Measurements from ENCODE around the gene TBX19. TPM values are rescaled to one million over a fixed set of nuclear protein-coding genes. Genes with fewer than 3 reads are reported as not detected.

TBX19 gene
- polyA plus RNA-seq, 2 of the 4 experiments (the other 2 are of a cell fraction) = 0.98 to 1.7 TPM

DNA sequence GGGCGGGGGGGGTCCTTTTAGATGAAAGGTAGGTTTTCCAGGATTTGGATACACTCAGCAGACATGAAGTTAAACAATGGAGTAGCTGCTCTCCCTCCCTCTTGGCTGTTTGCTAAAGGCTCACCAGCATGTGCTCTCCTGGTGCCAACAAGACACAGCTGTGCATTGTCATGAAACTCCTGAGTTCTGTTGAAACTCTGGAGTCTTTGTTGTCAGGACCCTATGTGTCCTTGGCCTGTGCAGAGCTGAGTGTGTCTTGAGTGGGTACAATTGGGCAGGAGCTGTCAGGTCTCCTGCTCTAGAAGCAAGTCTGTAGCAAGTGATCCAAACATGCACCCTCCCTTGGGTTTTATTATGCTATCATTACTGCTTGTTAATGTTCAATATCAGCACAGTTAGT, 12.7 kb downstream of the TBX19 start:
- H3K4me3 ChIP-seq = no peak overlapping the region
- POLR2A ChIA-PET = no interaction called here
- H3K4me2 ChIP-seq = no peak overlapping the region
- H3K9me3 ChIP-seq = no peaks in the 10 kb centered on the region
- ATAC-seq = no peak
- CTCF ChIA-PET = no interaction called here
- DNase-seq (ENCODE audit: low read depth in 1 of 2, low spot score in 1 of 2) = no peak
- TF ChIP-seq, protein P1, sequence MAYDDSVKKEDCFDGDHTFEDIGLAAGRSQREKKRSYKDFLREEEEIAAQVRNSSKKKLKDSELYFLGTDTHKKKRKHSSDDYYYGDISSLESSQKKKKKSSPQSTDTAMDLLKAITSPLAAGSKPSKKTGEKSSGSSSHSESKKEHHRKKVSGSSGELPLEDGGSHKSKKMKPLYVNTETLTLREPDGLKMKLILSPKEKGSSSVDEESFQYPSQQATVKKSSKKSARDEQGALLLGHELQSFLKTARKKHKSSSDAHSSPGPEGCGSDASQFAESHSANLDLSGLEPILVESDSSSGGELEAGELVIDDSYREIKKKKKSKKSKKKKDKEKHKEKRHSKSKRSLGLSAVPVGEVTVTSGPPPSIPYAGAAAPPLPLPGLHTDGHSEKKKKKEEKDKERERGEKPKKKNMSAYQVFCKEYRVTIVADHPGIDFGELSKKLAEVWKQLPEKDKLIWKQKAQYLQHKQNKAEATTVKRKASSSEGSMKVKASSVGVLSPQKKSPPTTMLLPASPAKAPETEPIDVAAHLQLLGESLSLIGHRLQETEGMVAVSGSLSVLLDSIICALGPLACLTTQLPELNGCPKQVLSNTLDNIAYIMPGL (CRISPR knock-in tag; IDR thresholded peaks at IDR 0.05; ENCODE audit: borderline replicate concordance) = no peak
- no peak for TF ChIP-seq TP53 (CRISPR knock-in tag; IDR thresholded peaks at IDR 0.05)
- no peak for TF ChIP-seq RNF2 (IDR thresholded peaks at IDR 0.05; ENCODE audit: borderline replicate concordance, low read depth)
- TF ChIP-seq RCOR1 (IDR thresholded peaks at IDR 0.05; ENCODE audit: low read depth, low read length) = no peak
- TF ChIP-seq RARB (CRISPR knock-in tag; IDR thresholded peaks at IDR 0.05) = no peak
- TF ChIP-seq HDAC2 (IDR thresholded peaks at IDR 0.05) = no peak
- no peak for TF ChIP-seq EP300 (IDR thresholded peaks at IDR 0.05)
- no peak for TF ChIP-seq BHLHE40 (IDR thresholded peaks at IDR 0.05; ENCODE audit: low read depth, low read length)
- no peak for TF ChIP-seq NPAS2 (CRISPR knock-in tag; IDR thresholded peaks at IDR 0.05; ENCODE audit: borderline replicate concordance)
- no peak for TF ChIP-seq EHF (CRISPR knock-in tag; IDR thresholded peaks at IDR 0.05)
- no peak for TF ChIP-seq ZNF302 (CRISPR knock-in tag; IDR thresholded peaks at IDR 0.05)
- no peak for TF ChIP-seq ESRRA (IDR thresholded peaks at IDR 0.05; ENCODE audit: borderline replicate concordance, low read length)
- FAIRE-seq = no peak
- WGBS (ENCODE audit: missing lambda C conversion rate) = 88% methylated on average over 1 of the region's 1 CpG
- no peak overlapping the region for H3K27ac ChIP-seq
- H3K4me1 ChIP-seq = no peaks in the 10 kb centered on the region

GRCh38 chr1:168295411-168296114, 14.9 kb downstream of the TBX19 start:
- CTCF ChIA-PET = interaction anchor here (0.9 kb wide), 1 partner anchor 60 kb away, joined by 3 read pairs; no protein-coding TSS in a partner anchor

GRCh38 chr1:168297019-168297730, 16.5 kb downstream of the TBX19 start:
- TF ChIP-seq MYC (IDR thresholded peaks at IDR 0.05; ENCODE audit: borderline replicate concordance, low read length) (no peak), HES2 (IDR thresholded peaks at IDR 0.05) (no peak), BHLHE40 (IDR thresholded peaks at IDR 0.05; ENCODE audit: low read depth, low read length) (no peak)
- H3K9me3 ChIP-seq = no peaks in the 10 kb centered on the region
- no peak overlapping the region for H3K4me3 ChIP-seq
- 90% methylated on average over 7 of the region's 7 CpGs for WGBS (ENCODE audit: missing lambda C conversion rate)
- ATAC-seq (no peak), FAIRE-seq (no peak), DNase-seq (ENCODE audit: low read depth in 1 of 2, low spot score in 1 of 2) (no peak)
- CTCF ChIA-PET = no interaction called here
- H3K4me1 ChIP-seq = peaks cover 28% of the 10 kb centered on the region
- POLR2A ChIA-PET = no interaction called here
- H3K4me2 ChIP-seq = no peak overlapping the region
- no peak overlapping the region for H3K27ac ChIP-seq

More at GRCh38 chr1:168295411-168296114, 14.9 kb downstream of the TBX19 start:
- peaks cover 12% of the 10 kb centered on the region for H3K4me1 ChIP-seq
- no peak overlapping the region; a peak in 1 of 6 replicates for H3K27ac ChIP-seq
- POLR2A ChIA-PET = no interaction called here
- ATAC-seq (no peak), FAIRE-seq (no peak), DNase-seq (ENCODE audit: low read depth in 1 of 2, low spot score in 1 of 2) (no peak)
- no peaks in the 10 kb centered on the region for H3K9me3 ChIP-seq
- no peak overlapping the region for H3K4me2 ChIP-seq
- WGBS (ENCODE audit: missing lambda C conversion rate) = 88% methylated on average over 8 of the region's 8 CpGs
- TF ChIP-seq HEYL (CRISPR knock-in tag; IDR thresholded peaks at IDR 0.05) (no peak), JUNB (IDR thresholded peaks at IDR 0.05) (no peak), RFX5 (IDR thresholded peaks at IDR 0.05) (no peak), RCOR1 (IDR thresholded peaks at IDR 0.05; ENCODE audit: low read depth, low read length) (no peak), ZC3H11A (IDR thresholded peaks at IDR 0.05) (no peak), FOSB (CRISPR knock-in tag; IDR thresholded peaks at IDR 0.05) (no peak), KDM1A (IDR thresholded peaks at IDR 0.05; ENCODE audit: low read depth) (no peak)
- H3K4me3 ChIP-seq = no peak overlapping the region
